Sigmoid colon (tissue), 3 donors: ENCODE results near the gene PACS2.

Source experiments
- CTCF ChIP-seq, 4 experiments: fragments of 450-650 bp in 3 of 4; fragments of 200-600 bp in 1 of 4; IDR thresholded peaks; one replicate each; pipeline ENCODE4 v1.5.1; 2016 to 2019; ENCODE audit warnings: antibody characterized with exemption in 4 of 4, mild to moderate bottlenecking in 3 of 4, moderate library complexity in 2 of 4
- POLR2A ChIP-seq, 2 donors: fragments of 450-650 bp; IDR thresholded peaks; one replicate each; pipeline ENCODE4 v1.6.1; 2016; ENCODE audit warnings: antibody characterized with exemption in 2 of 2, mild to moderate bottlenecking in 2 of 2, moderate library complexity in 2 of 2

GRCh38 chr14:105388110-105388951, 73.8 kb downstream of the PACS2 start:
- TF ChIP-seq CTCF (IDR thresholded peaks at IDR 0.05) (no peak), POLR2A (IDR thresholded peaks at IDR 0.05) (no peak)
